SK-N-SH (cell line): ENCODE measurements around the gene RNF126. TPM values are rescaled to one million over a fixed set of nuclear protein-coding genes. Genes with fewer than 3 reads are reported as not detected.
"Not testable (repeated sequence)": the region's sequence is repeated elsewhere in the genome, so short reads cannot be mapped to it uniquely, and the experiment has no call there.

Source experiments
- CTCF ChIA-PET: fragments of 300-600, 350-600 bp; formaldehyde crosslinking; extraction: SDS; loops from one replicate; lab custom pipeline; 2021; lab: Yijun Ruan, JAX
- POLR2A ChIA-PET: fragments of 350-600 bp; sonication (Branson Sonifier 250); formaldehyde crosslinking; extraction: SDS; loops from one replicate; lab custom pipeline; 2020; ENCODE audit warnings: antibody characterized with exemption, inconsistent platforms; lab: Yijun Ruan, JAX
- DNase-seq: peaks from one replicate; pipeline ENCODE4 v3.0.0; 2012
- H2AFZ ChIP-seq: fragments of 200-600 bp; sonication (generic); 2 replicates; pipeline ENCODE4 v1.8.1; 2016; ENCODE audit warnings: antibody characterized with exemption, mild to moderate bottlenecking, low read depth
- H3F3A ChIP-seq: fragments of 200-600 bp; sonication (generic); replicated peaks from 2 replicates; pipeline ENCODE3; 2016; ENCODE audit warnings: antibody characterized with exemption, mild to moderate bottlenecking; ENCODE audit not compliant: insufficient read depth
- H3K27ac ChIP-seq, 2 experiments: fragments of 200-500 bp in 1 of 2; fragments of 200-600 bp in 1 of 2; sonication (Bioruptor generic) in 1 of 2; sonication (generic), shearing (Covaris generic) in 1 of 2; 2 replicates each; pipeline versions ENCODE4 v1.5.1 to v1.6.1; 2014 to 2016; ENCODE audit warnings: low read depth in 2 of 2, inconsistent platforms in 1 of 2, low read length in 1 of 2, mild to moderate bottlenecking in 1 of 2, mixed read lengths in 1 of 2
- H3K27me3 ChIP-seq: fragments of 200-600 bp; sonication (generic), shearing (Covaris generic); 2 replicates; pipeline ENCODE4 v1.6.1; 2016; ENCODE audit warnings: mixed run types; ENCODE audit not compliant: insufficient read depth
- H3K36me3 ChIP-seq, 2 experiments: fragments of 200-500 bp in 1 of 2; fragments of 200-600 bp in 1 of 2; sonication (Bioruptor generic) in 1 of 2; sonication (generic) in 1 of 2; replicated peaks in 1 of 2; 2 replicates each; pipeline versions ENCODE3 to v1.5.1; 2014 to 2016; ENCODE audit warnings: low read length in 1 of 2, mild to moderate bottlenecking in 1 of 2; ENCODE audit not compliant: insufficient read depth in 2 of 2, control insufficient read depth in 1 of 2
- H3K4me1 ChIP-seq, 2 experiments: fragments of 200-500 bp in 1 of 2; fragments of 200-600 bp in 1 of 2; sonication (Bioruptor generic) in 1 of 2; sonication (generic), shearing (Covaris generic) in 1 of 2; 2 replicates each; pipeline versions ENCODE4 v1.5.1 to v1.6.1; 2014 to 2016; ENCODE audit warnings: low read depth in 1 of 2, low read length in 1 of 2, mixed run types in 1 of 2; ENCODE audit not compliant: insufficient read depth in 2 of 2, control insufficient read depth in 1 of 2
- H3K4me2 ChIP-seq: fragments of 200-600 bp; sonication (generic), shearing (Covaris generic); 2 replicates; pipeline ENCODE4 v1.6.1; 2017; ENCODE audit warnings: mixed run types
- H3K4me3 ChIP-seq, 2 experiments: fragments of 200-500 bp in 1 of 2; fragments of 200-600 bp in 1 of 2; sonication (Bioruptor generic) in 1 of 2; sonication (generic), shearing (Covaris generic) in 1 of 2; 2 replicates each; pipeline versions ENCODE4 v1.5.1 to v1.8.1; 2014 to 2016; ENCODE audit warnings: low read depth in 2 of 2, inconsistent platforms in 1 of 2, low read length in 1 of 2, mild to moderate bottlenecking in 1 of 2, mixed read lengths in 1 of 2, moderate library complexity in 1 of 2
- H3K79me2 ChIP-seq: fragments of 200-600 bp; sonication (generic); 2 replicates; pipeline ENCODE4 v1.8.1; 2017; ENCODE audit warnings: mild to moderate bottlenecking; ENCODE audit not compliant: insufficient read depth
- H3K9ac ChIP-seq: fragments of 200-600 bp; sonication (generic); 2 replicates; pipeline ENCODE4 v1.6.1; 2017; ENCODE audit warnings: mixed run types
- H3K9me2 ChIP-seq: fragments of 200-600 bp; sonication (generic); 2 replicates; pipeline ENCODE4 v1.6.1; 2017; ENCODE audit warnings: mixed run types
- H3K9me3 ChIP-seq: fragments of 200-600 bp; sonication (generic); 2 replicates; pipeline ENCODE4 v1.6.1; 2017; ENCODE audit warnings: mixed run types, mild to moderate bottlenecking, moderate library complexity
- H4K20me1 ChIP-seq: fragments of 200-600 bp; sonication (generic); 2 replicates; pipeline ENCODE4 v1.6.1; 2017; ENCODE audit warnings: mild to moderate bottlenecking, mixed run types; ENCODE audit not compliant: insufficient read depth
- CHD2 ChIP-seq: fragments of 150-350 bp; IDR thresholded peaks from 2 replicates; pipeline ENCODE4 v1.6.1; 2018; ENCODE audit warnings: low read length; ENCODE audit not compliant: partially characterized antibody
- ELF1 ChIP-seq: IDR thresholded peaks from 2 replicates; pipeline ENCODE4 v1.4.0; 2012
- EP300 ChIP-seq, 2 experiments: IDR thresholded peaks; 2 replicates each; pipeline versions ENCODE4 v1.4.0 to v1.6.1; 2012; ENCODE audit warnings: borderline replicate concordance in 1 of 2, low read depth in 1 of 2, low read length in 1 of 2
- EZH2phosphoT487 ChIP-seq: fragments of 200-600 bp; sonication (generic); IDR thresholded peaks from 2 replicates; pipeline ENCODE4 v1.6.1; 2017; ENCODE audit warnings: low read depth, mixed run types, mild to moderate bottlenecking, antibody characterized with exemption, moderate library complexity, borderline replicate concordance
- FOXM1 ChIP-seq: IDR thresholded peaks from 2 replicates; pipeline ENCODE4 v1.4.0; 2012; ENCODE audit warnings: low read depth, mild to moderate bottlenecking
- MXI1 ChIP-seq: IDR thresholded peaks from 2 replicates; pipeline ENCODE4 v1.6.1; 2012; ENCODE audit warnings: mild to moderate bottlenecking, low read depth, low read length, improper control_type of control experiment
- NRF1 ChIP-seq: IDR thresholded peaks from 2 replicates; pipeline ENCODE4 v1.6.1; 2012; ENCODE audit warnings: low read depth, mild to moderate bottlenecking, low read length
- RAD21 ChIP-seq: IDR thresholded peaks from 2 replicates; pipeline ENCODE4 v1.6.1; 2012; ENCODE audit warnings: mild to moderate bottlenecking, low read length
- WGBS: methylation state at CpG from one replicate; pipeline ENCODE4 v1.1.6; 2017; ENCODE audit warnings: low lambda C conversion rate; 5-methylcytosine and 5-hydroxymethylcytosine counted together
- polyA plus RNA-seq, 3 experiments: library from polyadenylated mRNA; depleted of rRNA; stranded (reverse); fragments of >200 nt; gene quantifications; 2 replicates each; pipeline ENCODE4 v1.2.3, GENCODE V29; 2012
- TF ChIP-seq, protein P1 (sequence below): fragments of 200-600 bp; sonication (generic); IDR thresholded peaks from 2 replicates; pipeline ENCODE4 v1.6.1; 2017; ENCODE audit warnings: antibody characterized with exemption, mild to moderate bottlenecking, moderate library complexity
- TF ChIP-seq, protein P2 (sequence below): IDR thresholded peaks from 2 replicates; pipeline ENCODE4 v1.4.0; 2012; ENCODE audit warnings: low read depth
- TF ChIP-seq, protein P3 (sequence below): IDR thresholded peaks from 2 replicates; pipeline ENCODE4 v1.6.1; 2012; ENCODE audit warnings: mild to moderate bottlenecking, low read depth, low read length, moderate library complexity

Gene RNF126
- polyA plus RNA-seq, 1 of the 3 experiments (the other 2 are of a cell fraction): 12.9 TPM

DNA sequence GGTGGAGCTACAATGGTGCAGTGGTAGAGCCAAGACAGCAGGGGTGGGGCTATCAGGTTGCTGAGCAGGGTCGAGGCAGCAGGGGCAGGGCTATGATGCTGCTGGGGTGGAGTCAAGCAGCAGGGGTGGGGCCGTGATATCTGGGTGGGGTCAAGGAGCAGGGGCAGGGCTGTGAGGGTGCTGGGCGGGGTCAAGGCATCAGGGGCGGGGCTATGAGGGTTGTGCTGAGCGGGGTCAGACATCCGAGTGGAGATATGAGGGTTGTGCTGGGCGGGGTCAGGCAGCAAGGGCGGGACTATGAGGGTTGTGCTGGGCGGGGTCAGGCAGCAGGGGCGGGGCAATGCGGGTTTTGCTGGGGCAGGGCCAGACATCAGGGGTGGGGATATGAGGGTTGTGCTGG is 58.7 kb downstream of the RNF126 start:
- Histone ChIP-seq H3K9me3 (no peaks in the 10 kb centered on the region), H3K36me3 (no peaks in the 10 kb centered on the region), H3K79me2 (no peaks in the 10 kb centered on the region), H3K9ac (no peak overlapping the region), H2AFZ (no peak overlapping the region), H3K27ac (no peak overlapping the region), H3F3A (peaks cover 8% of the 10 kb centered on the region), H3K4me2 (no peak overlapping the region), H4K20me1 (no peaks in the 10 kb centered on the region), H3K4me1 (peaks cover 0 to 14% of the 10 kb centered on the region in 2 experiments; a peak in 1 of 4 replicates), H3K27me3 (no peaks in the 10 kb centered on the region), H3K4me3 (no peak overlapping the region), H3K9me2 (no peaks in the 10 kb centered on the region)
- DNase-seq: peak; percentile 89
- 80% methylated on average over 11 of the region's 11 CpGs for WGBS
- ChIA-PET CTCF (interaction anchor here (0.8 to 1.6 kb wide), 3 partner anchors 12 to 71 kb away, joined by 3 to 6 read pairs (median 3); no protein-coding TSS in a partner anchor), POLR2A (no interaction called here)
- TF ChIP-seq FOXM1 (no peak), EP300 (IDR thresholded peaks at IDR 0.05; ENCODE audit: borderline replicate concordance in 1 of 2, low read depth in 1 of 2, low read length in 1 of 2) (no peak), NRF1 (no peak), RAD21 (no peak), MXI1 (no peak), EZH2phosphoT487 (no peak), CHD2 (no peak), ELF1 (no peak)
- TF ChIP-seq, protein P1, sequence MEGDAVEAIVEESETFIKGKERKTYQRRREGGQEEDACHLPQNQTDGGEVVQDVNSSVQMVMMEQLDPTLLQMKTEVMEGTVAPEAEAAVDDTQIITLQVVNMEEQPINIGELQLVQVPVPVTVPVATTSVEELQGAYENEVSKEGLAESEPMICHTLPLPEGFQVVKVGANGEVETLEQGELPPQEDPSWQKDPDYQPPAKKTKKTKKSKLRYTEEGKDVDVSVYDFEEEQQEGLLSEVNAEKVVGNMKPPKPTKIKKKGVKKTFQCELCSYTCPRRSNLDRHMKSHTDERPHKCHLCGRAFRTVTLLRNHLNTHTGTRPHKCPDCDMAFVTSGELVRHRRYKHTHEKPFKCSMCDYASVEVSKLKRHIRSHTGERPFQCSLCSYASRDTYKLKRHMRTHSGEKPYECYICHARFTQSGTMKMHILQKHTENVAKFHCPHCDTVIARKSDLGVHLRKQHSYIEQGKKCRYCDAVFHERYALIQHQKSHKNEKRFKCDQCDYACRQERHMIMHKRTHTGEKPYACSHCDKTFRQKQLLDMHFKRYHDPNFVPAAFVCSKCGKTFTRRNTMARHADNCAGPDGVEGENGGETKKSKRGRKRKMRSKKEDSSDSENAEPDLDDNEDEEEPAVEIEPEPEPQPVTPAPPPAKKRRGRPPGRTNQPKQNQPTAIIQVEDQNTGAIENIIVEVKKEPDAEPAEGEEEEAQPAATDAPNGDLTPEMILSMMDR: no peak
- TF ChIP-seq, protein P2, sequence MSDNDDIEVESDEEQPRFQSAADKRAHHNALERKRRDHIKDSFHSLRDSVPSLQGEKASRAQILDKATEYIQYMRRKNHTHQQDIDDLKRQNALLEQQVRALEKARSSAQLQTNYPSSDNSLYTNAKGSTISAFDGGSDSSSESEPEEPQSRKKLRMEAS: no peak
- TF ChIP-seq, protein P3, sequence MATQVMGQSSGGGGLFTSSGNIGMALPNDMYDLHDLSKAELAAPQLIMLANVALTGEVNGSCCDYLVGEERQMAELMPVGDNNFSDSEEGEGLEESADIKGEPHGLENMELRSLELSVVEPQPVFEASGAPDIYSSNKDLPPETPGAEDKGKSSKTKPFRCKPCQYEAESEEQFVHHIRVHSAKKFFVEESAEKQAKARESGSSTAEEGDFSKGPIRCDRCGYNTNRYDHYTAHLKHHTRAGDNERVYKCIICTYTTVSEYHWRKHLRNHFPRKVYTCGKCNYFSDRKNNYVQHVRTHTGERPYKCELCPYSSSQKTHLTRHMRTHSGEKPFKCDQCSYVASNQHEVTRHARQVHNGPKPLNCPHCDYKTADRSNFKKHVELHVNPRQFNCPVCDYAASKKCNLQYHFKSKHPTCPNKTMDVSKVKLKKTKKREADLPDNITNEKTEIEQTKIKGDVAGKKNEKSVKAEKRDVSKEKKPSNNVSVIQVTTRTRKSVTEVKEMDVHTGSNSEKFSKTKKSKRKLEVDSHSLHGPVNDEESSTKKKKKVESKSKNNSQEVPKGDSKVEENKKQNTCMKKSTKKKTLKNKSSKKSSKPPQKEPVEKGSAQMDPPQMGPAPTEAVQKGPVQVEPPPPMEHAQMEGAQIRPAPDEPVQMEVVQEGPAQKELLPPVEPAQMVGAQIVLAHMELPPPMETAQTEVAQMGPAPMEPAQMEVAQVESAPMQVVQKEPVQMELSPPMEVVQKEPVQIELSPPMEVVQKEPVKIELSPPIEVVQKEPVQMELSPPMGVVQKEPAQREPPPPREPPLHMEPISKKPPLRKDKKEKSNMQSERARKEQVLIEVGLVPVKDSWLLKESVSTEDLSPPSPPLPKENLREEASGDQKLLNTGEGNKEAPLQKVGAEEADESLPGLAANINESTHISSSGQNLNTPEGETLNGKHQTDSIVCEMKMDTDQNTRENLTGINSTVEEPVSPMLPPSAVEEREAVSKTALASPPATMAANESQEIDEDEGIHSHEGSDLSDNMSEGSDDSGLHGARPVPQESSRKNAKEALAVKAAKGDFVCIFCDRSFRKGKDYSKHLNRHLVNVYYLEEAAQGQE: no peak

DNA sequence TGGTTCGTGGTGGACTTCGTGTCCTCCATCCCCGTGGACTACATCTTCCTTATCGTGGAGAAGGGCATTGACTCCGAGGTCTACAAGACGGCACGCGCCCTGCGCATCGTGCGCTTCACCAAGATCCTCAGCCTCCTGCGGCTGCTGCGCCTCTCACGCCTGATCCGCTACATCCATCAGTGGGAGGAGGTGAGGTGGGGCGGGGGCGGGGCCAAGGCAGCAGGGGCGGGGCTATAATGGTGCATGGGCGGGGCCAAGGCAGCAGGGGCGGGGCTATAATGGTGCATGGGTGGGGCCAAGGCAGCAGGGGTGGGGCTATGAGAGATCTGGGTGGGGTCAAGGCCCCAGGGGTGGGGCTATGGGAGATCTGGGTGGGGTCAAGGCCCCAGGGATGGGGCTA is 59.2 kb downstream of the RNF126 start:
- H3K9me3 ChIP-seq, H4K20me1 ChIP-seq, H3K9me2 ChIP-seq, H3K9ac ChIP-seq, H3K27me3 ChIP-seq, H3K36me3 ChIP-seq, H3K4me2 ChIP-seq, H3K79me2 ChIP-seq, H3K4me3 ChIP-seq, H2AFZ ChIP-seq, H3K4me1 ChIP-seq, POLR2A ChIA-PET, H3K27ac ChIP-seq, H3F3A ChIP-seq: not testable (repeated sequence)
- CTCF ChIA-PET: interaction anchor here (1.6 kb wide), 1 partner anchor 15 kb away, joined by 6 read pairs; no protein-coding TSS in a partner anchor
- DNase-seq: peak; percentile 81
- 90% methylated on average over 20 of the region's 20 CpGs for WGBS

DNA sequence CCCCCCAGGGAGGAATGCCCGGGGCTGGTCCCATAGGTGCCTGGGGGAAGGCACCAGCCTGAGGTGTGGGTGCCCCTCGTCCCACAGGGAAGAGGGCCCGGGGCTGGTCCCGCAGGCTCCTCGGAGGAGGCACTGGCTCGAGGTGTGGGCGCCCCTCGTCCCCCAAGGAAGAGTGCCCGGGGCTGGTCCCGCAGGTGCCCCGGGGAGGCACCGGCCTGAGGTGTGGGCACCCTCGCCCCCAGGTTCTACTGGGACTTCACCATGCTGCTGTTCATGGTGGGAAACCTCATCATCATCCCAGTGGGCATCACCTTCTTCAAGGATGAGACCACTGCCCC is 59.7 kb downstream of the RNF126 start:
- POLR2A ChIA-PET, H3K4me3 ChIP-seq, H3K79me2 ChIP-seq, H3K36me3 ChIP-seq, H3K27me3 ChIP-seq, H3K27ac ChIP-seq, DNase-seq, H3K9me2 ChIP-seq, H4K20me1 ChIP-seq, H3F3A ChIP-seq, CTCF ChIA-PET, H3K9ac ChIP-seq, H2AFZ ChIP-seq, H3K4me2 ChIP-seq, H3K9me3 ChIP-seq, H3K4me1 ChIP-seq: not testable (repeated sequence)
- WGBS: 92% methylated on average over 7 of the region's 13 CpGs
